GM18508 (cell line): ENCODE results near the gene PEAK1.
"Not testable (repeated sequence)": the region's sequence is repeated elsewhere in the genome, so short reads cannot be mapped to it uniquely, and the experiment has no call there.

ENCODE experiments used
- ATAC-seq: cut with Tn5 transposase; IDR thresholded peaks from one replicate; pipeline ENCODE4 v1.9.1; 2021; ENCODE audit warnings: moderate number of reproducible peaks; ENCODE audit not compliant: insufficient read depth, unreplicated experiment

The PEAK1 gene

GRCh38 chr15:77326366-77326765 lies 93.5 kb downstream of the PEAK1 start:
- ATAC-seq: no peak

DNA sequence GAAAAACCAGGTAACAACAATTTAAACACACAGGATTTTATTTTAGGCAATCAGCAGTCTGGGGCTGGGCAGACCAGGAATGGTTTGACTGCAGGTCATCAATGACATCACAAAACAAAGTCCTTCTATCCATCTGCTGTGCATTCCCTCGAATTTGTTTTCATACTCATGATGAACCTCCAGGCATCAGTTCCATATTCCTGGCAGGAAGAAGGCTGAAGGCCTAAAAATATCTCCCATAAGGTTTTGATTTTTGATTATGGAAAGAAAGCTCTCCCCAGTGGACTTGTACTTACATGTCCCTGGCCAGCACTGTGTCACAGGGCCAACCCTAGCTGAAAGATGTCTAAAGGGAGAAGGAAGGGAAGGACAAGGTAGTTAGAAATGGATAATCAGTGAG lies 107.4 kb downstream of the PEAK1 start:
- ATAC-seq: no peak

- no peak for ATAC-seq
Measured at GRCh38 chr15:77311618-77312398, 108.1 kb downstream of the PEAK1 start.

- ATAC-seq: no peak
Measured at GRCh38 chr15:77311020-77311419, 108.9 kb downstream of the PEAK1 start.

GRCh38 chr15:77309392-77309791 lies 110.5 kb downstream of the PEAK1 start:
- no peak for ATAC-seq

- no peak for ATAC-seq
Measured at GRCh38 chr15:77305953-77306352, 114.0 kb downstream of the PEAK1 start.

DNA sequence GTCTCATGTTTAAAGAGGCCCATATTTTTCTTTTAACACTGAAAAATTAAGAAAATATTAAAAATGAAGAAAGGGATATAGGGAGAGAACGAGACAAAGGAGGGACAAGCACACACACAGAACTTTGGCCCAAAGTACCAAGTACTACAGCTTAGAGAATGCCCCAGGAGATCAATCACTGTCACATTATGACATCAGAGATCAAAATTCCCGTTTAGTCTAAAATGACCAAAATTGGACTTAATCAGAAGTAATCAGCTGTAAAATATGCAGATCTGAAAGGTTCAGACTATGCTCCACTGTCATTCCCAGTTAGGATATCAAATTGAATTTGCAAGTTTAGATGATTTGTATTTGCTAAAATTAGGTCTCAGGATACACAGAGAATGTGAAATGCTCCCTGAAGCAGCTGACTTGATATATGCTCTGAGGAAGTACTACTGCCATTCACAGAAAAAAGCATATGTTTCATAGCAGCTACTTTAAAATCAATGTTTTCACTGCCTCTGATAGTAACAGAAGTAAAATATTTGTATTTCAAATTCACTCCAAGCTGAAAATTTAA lies 123.0 kb downstream of the PEAK1 start:
- no peak for ATAC-seq

- no peak for ATAC-seq
Measured at GRCh38 chr15:77295446-77295845, 124.5 kb downstream of the PEAK1 start.

- ATAC-seq: no peak
Measured at GRCh38 chr15:77292969-77293558, 126.8 kb downstream of the PEAK1 start.

GRCh38 chr15:77291107-77291506 lies 128.8 kb downstream of the PEAK1 start:
- ATAC-seq: no peak

DNA sequence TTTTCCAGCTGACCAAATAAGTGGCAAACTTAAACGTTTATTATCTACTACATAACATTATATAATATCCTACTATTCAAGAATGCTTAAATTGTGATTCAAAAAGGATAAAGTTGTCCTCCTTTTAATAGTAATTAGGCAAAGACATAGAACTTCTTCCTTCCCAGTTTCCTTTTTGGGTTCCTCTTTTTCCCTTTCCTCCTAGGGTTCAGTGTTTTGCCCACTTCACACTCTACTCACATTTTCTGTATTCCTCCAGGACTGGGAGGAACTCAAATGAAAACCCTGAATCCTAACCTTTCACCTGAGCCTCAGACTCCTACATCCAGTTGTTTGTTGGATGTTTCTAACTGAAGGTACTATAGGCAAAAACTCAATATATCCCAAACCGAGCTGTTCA lies 132.5 kb downstream of the PEAK1 start:
- ATAC-seq: no peak

GRCh38 chr15:77285057-77285997 lies 134.6 kb downstream of the PEAK1 start:
- no peak for ATAC-seq

- ATAC-seq: no peak
Measured at GRCh38 chr15:77282333-77282732, 137.6 kb downstream of the PEAK1 start.

- no peak for ATAC-seq
Measured at GRCh38 chr15:77276943-77277342, 143.0 kb downstream of the PEAK1 start.

DNA sequence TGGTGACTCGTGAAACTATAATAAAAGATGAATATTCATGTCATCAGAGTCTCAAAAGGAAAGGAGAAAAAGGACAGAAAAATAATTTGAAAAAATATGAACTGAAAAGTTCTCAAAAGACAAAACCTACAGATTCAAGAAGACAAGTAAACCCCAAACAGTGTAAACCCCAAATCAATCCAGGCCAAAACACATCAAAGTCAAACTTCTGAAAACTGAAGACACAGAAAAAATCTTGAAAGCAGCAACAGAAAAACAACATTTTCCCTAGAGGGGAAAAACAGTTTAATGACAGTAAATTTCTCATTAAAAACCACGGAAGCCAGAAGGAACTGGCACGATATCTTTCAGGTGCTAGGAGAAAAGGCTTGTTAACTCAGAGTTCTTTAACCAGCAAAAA lies 143.8 kb downstream of the PEAK1 start:
- ATAC-seq: no peak

DNA sequence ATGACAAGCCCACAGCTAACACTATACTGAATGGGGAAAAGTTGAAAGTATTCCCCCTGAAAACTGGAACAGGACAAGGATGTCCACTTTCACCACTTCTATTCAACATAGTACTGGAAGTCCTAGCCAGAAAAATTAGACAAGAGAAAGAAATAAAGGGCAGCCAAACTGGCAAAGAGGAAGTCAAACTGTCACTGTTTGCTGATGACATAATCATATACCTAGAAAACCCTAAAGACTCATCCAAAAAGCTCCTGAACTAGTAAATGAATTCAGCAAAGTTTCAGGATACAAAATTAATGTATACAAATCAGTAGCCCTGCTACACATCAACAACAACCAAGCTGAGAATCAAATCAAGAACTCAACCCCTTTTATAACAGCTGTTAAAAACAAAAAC lies 146.8 kb downstream of the PEAK1 start:
- not testable (repeated sequence) for ATAC-seq

DNA sequence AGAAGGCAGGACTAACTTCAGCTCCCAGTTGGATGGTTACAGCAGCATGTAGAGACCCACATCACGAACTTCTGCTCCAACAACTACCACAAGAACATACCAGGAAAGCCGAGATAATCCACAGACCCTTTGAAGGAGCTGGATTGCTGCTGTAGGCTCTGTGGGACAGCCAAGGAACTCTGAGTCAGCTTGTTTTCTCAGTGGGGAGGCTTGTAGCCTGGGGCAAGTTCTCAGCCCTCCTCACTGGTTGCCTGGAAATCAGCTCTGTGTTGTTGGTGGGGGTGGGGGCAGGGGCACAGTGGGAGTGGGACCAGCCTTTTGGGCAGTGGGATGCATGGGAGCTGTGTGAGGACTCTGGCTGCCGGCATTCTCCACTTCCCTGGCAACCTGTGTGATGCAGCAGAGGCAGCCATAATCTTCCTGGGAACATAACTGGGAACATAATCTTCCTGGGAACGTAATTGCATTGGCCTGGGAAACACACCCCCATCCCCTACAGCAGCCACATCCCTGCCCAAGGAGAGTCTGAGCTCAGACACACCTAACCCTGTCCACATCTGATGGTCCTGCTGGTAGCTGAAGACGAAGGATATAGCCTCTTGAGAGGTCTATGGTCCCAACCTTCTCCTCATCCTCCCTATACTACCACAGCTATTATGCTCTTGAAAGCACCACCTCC lies 153.1 kb downstream of the PEAK1 start:
- no peak for ATAC-seq

DNA sequence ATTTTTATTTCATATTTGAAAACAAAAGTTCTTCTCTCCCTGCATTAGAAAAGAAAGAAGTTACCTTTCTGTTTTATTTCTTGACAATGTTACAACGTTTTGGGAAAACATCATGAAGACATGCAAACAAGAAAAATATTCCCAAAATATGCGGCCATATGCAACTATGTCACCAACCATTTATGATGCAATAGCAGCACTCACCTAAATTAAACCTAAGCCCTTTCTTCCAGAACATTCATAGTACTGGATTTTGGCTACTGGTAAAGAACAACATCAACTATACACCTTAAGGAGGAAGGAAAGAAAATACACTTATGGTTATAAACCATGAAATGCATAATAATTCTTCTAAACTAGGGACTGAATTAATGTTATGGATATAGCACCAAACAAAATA lies 164.5 kb downstream of the PEAK1 start:
- ATAC-seq: no peak

- ATAC-seq: no peak
Measured at GRCh38 chr15:77251662-77252061, 168.2 kb downstream of the PEAK1 start.

- ATAC-seq: no peak
Measured at GRCh38 chr15:77247116-77247515, 172.8 kb downstream of the PEAK1 start.
